GM12874 (cell line): ENCODE results near the gene THRB.

Experiments used
- CTCF ChIP-seq: IDR thresholded peaks from 2 replicates; pipeline ENCODE4 v1.5.1; 2011; ENCODE audit warnings: low read depth, mild to moderate bottlenecking, control low read depth, low read length, moderate library complexity; ENCODE audit not compliant: insufficient read depth

THRB gene

GRCh38 chr3:24400450-24400849, 94.2 kb downstream of the THRB start:
- no peak for TF ChIP-seq CTCF

- no peak for TF ChIP-seq CTCF
Observed at GRCh38 chr3:24400015-24400414, 94.6 kb downstream of the THRB start.

- no peak for TF ChIP-seq CTCF
Observed at GRCh38 chr3:24399614-24400013, 95.0 kb downstream of the THRB start.

- TF ChIP-seq CTCF: no peak
Observed at GRCh38 chr3:24396338-24396737, 98.3 kb downstream of the THRB start.

GRCh38 chr3:24394754-24395153, 99.9 kb downstream of the THRB start:
- TF ChIP-seq CTCF: no peak

GRCh38 chr3:24393316-24393715, 101.3 kb downstream of the THRB start:
- TF ChIP-seq CTCF: no peak

GRCh38 chr3:24390169-24391130, 104.2 kb downstream of the THRB start:
- TF ChIP-seq CTCF: no peak
